OCI-LY3 (cell line): ENCODE data around the gene POC1B.

Experiments used
- CTCF ChIP-seq: fragments of 200-600, 300-600 bp; sonication (generic); IDR thresholded peaks from 2 replicates; pipeline ENCODE4 v1.5.1; 2014; ENCODE audit warnings: antibody characterized with exemption, low read length, low read depth
- EZH2phosphoT487 ChIP-seq: fragments of 200-600 bp; shearing (Covaris generic); IDR thresholded peaks from 2 replicates; pipeline ENCODE4 v1.6.1; 2018; ENCODE audit warnings: antibody characterized with exemption, mixed run types, low read depth

GRCh38 chr12:89469361-89469760 lies 56.5 kb downstream of the POC1B start:
- TF ChIP-seq CTCF (no peak), EZH2phosphoT487 (no peak)
